HUDEP-2 (cell line): ENCODE data around the gene B9D1.
A peak's percentile ranks its signal among the peaks of the same experiment; 100 is the strongest.

ENCODE experiments used
- DNase-seq, 76 experiments: peaks; one replicate each; lab custom pipeline; 2025; ENCODE audit not compliant: unreplicated experiment in 76 of 76; lab: John Stamatoyannopoulos, UW

B9D1 gene, protein sequence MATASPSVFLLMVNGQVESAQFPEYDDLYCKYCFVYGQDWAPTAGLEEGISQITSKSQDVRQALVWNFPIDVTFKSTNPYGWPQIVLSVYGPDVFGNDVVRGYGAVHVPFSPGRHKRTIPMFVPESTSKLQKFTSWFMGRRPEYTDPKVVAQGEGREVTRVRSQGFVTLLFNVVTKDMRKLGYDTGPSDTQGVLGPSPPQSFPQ

DNA sequence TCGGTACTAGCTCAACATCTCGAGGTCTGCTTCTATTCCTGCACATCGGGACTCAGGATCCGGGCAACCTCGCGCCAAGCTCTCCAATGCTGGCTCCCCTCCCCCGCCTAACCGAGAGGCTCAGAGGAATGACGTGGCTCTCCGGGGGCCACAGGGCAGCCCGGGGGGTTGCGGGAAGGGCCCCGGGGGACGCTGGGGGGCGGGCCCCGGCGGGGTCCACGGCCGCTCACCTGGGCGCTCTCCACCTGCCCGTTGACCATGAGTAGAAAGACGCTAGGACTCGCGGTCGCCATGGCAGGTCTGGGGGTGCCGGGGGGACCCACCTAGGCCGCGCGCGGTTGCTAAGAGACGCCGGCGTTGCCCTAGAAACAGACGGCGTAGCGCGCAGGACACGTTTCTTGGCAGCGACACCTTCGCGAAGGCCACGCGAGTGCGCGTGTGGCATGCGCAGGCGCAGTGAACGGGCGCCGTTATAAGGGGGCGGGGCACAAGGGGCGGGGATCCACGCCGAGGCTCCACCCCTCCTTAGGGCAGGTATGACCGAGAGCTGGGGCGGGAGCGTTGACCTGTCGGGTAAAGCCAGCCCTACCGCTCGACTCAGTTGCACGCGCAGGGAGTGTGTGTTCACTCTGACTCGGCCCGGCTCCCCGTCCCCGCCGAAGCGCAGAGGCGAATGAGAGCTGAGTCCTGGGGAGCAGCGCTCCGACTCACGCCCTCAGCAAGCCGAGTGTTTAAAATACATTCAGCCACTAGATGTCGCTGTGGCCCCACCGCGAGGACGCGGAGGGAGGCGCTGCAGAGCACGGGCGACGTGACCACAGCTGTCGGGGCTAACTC is at the start of gene B9D1:
TSS of gene B9D1 (minus strand) at position 447 of the 837 bp plus-strand sequence. CDS start at position 293, 154 bp downstream.
- peak in 75 of 76 experiments; percentile 13 to 97 (median 83) for DNase-seq

DNA sequence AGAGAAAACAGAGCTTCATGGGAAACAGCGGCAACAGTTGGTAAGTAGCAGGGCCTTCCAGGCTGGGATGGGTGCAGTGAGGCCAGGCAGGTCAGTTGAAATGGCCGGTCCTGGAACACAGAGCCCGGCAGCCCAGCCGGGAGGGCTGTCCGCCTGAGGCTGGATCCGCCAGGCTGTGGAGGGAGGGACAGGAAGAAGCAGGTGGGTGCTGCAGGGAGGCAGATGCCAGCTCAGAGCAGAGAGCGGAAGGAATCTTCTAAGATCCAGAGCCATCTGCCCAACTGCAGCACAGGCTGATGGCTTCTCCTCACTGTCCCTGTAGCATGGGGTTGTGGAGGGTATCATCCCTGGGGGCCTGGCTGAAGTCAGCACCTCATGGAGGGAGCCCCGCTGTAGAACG is 49.1 kb upstream of the B9D1 start:
- no peak for DNase-seq

DNA sequence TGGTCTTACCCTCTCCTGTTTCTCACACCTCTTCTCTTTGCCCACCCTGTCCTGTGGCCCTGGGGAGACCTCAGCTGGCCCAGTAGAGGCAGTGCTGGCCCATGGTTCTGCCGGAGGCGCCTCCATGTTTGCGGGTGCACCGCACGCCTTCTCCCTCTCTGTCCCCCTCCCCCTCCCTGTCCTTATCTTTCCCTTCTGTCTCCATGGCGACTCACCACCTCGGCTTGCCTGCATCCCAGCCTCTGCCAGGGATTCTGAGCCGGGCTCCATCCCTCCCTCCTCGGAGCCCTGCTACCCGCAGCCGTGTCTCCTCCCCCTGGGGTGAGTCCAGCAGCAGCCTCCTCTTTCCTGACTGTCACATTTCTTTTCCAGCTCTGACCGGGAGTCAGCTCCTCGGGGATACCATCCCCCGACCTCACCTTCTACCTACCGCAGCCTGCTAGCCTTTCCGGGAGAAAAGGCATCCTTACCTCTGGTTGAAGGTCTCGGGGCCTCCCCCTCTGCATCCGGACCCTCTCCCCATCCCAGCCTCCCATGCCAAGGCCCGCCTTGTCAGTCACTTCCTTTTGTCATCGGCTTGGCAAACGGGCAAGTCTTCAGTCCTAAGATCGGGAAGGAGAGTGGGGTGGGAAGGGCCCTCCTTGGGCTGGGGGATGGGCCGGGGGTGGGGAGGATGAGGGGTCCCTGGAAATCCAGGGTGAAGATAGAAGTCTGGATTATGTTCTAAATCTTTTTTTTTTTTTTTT is 48.5 kb upstream of the B9D1 start, which contains the start of gene RNF112:
TSS of gene RNF112 (plus strand) at position 358 of the 746 bp plus-strand sequence. CDS start at position 535, 177 bp downstream.
- DNase-seq, result no peak

DNA sequence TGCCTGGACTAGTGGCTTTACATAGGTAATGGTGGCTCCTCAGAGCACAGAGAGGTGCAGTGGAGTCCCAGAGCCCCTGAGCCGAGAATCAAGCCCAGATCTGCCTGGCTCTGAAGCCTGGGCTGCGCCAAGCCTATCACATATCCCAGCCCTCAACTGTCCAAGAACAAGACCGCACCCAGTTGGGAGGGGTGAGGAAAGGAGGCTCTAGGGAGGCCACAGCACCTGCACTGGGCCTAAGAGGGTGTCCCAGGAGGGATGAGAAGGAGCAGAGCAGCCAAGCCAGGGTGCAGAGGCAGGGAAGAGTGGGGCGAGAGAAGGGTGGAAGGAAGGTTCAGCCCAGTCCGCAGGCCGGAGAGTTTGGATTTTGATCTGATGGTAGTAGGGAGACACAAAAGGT is 47.6 kb upstream of the B9D1 start:
- DNase-seq, result no peak

DNA sequence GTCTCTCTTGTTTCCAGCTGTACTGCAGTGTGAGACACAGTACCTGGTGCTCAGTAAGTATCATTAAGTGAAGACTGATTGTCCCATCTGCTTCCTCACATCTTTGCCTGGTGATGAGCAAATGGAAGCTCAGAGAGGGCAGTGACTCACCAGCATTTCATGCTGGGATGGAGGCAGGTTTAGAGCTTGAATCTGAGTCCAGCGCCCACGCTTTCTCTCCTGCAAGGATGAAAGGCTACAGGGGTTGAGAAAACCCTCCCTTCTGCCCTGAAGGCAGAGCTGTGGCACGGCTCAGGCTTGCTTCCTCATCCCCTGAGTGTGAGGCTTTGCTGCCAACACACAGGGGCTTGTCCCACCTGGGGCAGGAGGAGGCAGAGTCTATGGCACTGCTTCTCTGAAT is 47.0 kb upstream of the B9D1 start:
- DNase-seq, result no peak

DNA sequence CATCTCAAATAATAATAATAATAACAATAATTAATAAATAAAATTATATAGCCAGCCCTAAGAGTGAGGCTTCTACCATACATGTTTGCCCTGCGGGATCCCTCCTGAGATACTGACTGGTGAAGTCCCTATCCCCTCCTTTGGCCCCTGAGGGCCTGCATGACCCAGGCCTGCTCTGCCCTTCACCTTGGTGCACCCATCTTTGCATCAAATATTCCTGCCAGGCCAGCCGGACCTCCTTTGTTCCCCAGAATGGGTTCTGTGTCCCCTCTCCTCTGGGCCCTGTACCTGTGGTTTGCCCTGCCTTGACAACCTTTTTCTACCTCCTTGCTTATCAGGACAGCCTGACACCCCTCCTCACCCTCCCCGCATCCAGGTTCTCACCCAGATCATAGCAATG is 46.5 kb upstream of the B9D1 start:
- no peak for DNase-seq

DNA sequence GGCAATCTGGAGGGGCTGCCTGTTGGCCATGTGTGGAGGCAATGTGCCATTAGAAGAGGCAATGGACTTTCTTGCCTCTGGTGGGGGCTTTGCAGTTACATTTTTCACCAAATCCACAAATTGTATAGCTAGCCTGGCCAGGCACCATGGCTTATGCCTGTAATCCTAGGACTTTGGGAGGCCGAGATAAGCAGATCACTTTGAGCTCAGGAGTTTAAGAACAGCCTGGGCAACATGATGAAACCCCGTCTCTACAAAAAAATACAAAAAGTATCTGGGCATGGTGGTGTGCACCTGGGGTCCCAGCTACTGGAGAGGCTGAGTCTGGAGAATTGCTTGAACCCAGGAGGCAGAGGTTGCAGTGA is 45.8 kb upstream of the B9D1 start:
- DNase-seq, result no peak

DNA sequence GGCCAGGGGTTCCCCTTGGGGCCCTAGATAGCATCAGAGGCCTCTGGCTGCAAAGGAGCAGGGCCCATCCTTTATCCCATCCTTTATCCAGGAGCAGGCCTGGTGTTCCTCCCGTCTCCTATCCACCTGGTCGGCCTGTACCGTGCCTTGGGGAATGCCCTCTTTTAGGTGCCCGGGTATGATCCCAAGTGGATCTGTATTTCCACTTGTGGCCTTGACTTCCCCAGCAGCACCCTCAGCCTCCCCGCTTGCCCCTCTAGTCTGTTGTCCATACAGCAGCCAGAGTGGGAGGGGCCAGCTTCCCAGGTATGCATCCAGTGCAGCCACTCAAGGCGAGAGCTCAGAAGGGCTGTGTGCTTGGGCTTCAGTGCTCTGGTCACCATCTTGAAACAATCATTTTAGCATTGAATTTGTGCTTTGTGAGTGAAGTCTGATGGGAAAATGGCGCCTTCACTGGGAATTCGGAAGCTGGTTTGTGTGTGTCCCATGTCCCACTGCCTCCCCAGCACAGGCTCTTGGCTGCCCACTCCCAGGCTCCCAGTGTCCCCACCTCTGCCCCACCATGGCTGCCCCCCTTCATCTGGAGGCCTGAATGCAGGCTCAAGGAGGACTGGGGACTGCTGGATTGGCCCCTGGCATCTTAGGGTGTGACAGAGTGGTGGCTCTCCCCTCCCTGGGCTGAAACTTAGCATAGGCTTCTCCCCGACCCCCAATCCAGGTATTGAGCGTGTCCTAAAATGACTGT is 45.2 kb upstream of the B9D1 start:
- DNase-seq, result no peak

DNA sequence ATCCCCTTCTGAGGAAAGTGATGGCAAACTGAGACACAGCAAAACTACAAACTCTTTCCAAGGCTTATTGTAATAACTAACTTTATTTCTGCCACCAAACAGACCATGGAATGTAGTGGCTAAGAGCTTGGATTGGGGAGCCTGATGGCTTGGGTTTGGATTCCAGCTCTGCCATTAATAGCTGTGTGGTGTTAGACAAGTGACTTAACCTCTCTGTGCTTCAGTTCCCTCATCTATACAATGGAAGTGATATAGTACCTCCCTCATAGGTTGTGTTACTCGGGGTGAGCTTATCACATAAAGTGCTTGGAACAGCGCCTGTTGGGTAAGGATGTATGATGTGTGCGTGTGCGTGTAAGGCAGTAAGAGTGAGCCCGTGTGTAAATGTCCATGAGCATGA is 42.6 kb upstream of the B9D1 start:
- DNase-seq, result no peak

DNA sequence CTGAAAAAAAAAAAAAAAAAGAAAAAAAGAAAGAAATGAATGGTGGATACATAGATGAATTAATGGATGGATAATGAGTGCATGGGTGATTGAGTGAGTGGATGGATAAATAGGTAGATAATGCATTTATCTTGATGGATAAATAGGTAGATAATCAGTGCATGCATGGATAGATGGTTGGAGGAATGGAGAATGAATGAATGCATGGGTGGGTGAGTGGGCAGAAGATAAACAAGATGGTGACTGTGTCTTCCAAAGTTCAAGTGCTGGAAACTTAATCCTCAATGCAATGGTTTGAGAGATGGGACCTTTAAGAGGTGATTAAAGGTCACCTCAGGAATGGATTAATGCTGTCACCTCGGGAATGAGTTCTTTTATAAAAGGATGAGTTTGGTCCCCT is 41.7 kb upstream of the B9D1 start:
- DNase-seq, result no peak

DNA sequence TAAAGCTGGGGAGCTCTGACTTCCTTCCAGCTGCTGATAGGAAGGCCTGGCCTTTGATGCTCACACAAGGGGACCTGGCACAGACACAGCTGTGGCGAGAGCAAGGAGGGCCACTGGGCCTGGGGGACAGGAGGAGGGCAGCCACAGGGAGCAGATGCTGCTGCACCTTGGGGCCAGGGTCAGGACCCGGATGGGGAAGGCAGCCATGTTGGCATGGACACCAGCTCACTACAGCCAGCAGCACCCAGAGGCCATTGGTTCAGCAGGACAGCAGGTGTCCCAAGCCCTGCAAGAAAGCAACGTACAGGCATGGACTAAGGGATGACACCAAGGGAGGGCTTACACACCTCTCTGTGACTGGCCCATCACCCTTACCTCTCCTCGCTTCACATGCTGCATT is 40.5 kb upstream of the B9D1 start:
- DNase-seq, result no peak

DNA sequence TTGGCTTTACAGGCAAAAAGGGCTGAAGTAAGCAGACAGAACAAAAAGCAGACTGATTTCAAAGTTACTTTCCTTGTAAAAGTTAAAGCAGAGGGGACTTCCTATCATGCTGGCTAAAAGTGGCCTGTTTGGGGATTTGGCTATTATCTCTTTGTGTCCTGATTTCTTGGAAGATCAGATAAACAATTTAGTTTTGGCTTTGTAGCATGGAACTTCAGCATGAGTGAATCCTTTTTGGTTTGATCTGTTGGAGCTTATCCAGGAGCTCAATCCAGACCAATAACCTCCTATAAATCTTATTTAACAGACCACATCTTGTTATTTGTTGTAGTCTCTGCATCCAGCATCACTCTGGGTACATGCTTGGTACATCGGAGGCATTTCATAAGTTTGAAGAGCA is 39.6 kb upstream of the B9D1 start:
- no peak for DNase-seq

DNA sequence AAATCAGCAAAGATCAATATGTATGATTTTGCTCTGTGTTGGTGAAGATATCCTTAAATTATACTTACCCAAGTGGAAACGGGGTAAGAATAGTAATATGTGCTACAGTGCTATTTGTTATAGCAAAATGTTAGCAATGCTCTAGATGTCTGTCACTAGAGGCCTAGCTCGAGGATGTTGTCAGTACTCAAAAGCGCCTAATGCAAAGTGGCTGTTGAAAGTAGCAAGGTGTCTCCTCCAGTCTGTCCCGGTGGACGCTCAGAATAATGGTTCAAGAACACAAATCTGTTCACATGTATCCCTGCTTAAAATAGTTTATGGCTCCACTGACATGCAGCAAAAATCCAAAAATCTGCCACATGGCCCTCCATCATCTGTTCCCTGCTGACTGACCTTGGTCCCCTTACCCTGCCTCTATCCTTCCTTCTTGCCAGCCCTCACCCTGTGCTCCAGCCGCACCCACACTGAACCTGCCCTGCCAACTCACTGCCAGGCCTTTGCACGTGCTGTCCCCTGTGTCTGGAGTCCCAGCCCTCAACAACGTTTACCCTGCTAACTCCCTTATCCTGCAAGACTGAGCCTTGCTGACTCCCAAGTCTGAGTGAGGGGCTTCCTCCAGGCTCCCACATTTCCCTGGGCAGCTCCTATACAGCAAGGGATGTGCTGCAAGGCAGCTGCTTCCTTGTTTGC is 38.9 kb upstream of the B9D1 start:
- DNase-seq, result no peak

DNA sequence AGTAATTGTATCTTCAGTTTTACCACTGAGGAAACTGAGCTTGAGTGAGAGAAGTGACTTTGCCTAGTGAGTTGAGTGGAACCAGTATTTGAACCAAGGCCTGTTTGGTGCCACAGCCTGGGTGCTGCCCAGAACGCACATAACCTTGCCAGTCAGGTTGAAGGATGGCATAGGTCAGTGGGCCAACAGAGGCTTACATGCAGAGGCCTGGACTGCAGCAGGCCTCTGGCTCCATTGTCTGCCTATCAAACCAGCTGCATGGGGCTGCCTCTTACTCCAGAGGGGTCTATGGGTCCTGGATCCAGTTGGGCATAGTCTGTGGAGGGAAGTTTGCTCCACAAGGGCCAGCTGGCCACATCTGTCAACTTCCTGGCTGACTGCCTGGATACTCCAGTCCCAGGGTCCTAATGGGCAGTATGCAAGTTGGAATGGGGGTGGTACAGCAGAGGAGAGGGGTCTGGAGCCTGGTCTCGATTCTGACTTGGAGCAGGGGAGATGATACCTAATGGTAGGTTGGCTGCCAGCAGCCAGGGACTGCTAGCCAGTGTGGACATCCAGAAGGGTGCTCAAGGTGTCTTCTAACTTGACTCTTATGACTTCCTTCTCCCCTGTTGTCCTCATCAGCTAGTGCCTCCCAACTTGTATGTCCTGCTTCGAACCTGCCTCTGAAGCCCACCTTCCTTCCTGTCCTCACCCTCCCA is 37.4 kb upstream of the B9D1 start:
- no peak for DNase-seq

DNA sequence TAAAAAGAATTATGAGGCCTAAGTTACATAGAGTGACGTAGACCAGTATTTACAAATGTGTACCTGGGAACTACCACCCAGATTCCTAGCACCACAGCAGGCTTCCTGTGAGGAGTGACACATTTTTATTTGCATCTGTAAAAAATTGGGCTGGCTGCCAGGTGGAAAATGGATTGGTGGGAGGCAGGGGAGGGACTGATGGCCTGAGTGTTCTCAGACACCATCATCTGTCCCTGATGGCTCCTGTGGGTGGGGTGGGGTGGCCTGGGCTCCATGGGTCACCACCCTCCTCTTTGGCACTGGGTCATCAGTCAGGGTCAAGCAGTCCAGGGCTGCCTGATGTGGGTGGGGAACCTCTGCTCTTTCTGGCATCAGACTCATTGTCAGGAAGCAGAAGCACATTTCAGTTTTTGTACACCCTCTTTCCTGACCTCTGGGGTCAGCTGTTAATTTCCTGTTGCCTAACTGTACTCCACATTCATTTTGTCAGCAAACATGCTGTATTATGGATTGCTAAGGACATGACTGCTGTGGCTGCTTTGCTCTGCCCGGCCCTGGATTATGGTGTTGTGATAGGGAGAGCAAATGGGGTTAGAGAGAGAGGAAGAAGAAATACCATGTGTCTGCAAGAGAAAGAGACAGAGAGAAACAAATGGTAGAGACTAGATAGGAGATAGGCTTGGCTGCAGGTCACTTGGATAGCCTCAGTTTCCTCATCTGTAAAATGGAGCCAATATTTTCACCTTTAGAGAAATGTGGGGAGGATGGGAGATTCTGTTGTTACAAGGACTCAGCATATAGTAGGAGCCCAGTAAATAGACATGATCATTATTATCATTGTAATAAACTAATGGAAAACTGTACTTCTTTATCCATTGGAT is 36.0 kb upstream of the B9D1 start:
- no peak for DNase-seq

DNA sequence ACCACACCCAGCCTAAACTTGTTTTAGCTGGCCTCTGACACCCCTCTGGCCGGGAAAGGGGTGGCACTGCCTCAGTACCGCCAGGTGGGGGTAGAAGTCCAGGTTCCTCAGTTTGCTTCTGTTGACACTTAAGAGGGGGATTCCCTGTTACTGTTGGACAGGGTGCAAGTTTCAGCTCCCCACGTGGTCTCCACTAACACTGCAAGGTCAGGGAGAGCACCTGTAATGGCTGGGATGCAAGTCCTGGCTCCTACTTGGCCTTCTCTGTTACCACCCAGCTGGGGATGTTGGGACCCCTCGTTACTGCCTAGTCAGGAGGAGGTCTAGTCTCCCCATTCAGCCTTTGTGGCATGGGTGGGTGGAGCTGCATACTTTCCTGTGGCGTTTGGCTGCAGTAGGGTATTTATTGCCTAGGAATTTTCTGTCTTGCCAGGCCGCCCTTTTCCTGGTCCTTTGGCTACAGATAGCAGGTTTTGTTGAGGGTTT is 35.1 kb upstream of the B9D1 start:
- DNase-seq, result no peak

DNA sequence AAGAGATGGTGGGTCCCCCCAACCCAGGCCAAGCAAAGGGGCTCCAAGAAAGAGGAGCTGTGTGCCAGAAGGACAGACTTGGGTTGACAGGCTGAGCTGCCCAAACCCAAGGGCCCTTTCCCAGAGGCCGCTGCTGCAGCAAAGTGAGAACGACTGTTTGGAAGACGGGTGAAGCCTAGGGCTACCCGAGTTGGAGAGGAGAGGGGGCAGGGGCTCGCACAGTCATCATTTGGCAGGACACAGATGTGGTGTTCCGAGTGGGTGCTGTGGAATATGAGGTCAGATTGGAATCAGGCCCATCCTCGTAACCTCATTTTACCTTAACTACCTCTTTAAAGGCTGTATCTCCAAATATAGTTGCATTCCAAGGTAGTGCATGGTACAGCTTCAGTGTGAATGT is 29.8 kb upstream of the B9D1 start:
- DNase-seq, result no peak

DNA sequence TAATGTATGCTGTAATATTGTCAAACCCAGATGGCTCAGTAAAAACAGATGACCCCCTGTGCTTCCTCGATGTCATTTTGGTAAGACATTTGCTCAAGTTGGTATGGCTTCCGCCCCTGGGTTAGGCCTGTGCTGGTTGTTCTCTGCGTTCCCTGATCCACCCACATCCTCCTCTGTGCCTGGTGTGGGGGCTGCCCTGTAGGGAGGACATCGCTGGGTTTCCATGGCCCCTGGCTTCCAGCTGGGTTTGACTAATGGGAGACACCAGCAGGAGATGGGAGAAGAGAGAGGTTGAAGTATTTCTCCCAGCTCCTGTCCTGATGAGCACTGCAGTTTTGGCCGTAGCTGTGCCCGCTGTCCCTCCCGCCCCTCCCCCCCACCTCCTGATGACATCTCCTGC is 28.9 kb upstream of the B9D1 start:
- no peak for DNase-seq

DNA sequence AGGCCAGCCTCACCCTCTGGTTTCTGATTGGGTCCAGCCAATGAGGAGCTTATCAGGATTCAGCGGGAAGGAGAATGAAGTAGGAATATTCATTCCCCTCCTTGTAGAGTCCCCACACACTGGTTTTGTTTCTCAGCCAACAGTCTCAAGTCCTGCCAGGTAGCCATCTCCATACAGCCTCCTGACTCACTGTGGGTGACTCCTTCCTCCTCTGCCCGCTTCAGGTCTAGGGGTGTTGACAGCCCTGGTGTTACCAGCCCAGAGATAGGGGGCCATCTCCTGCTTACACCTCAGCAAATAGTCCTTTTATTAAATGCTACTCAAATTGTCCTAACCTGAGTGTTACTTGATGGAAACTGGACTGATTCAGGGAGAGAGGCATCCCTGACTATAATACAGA is 28.4 kb upstream of the B9D1 start:
- DNase-seq, result no peak
